ENCODE data around the gene ZSWIM5.

ZSWIM5 gene

GRCh38 chr1:45018599-45019230, 187.7 kb downstream of the ZSWIM5 start:
- DNase-seq (ENCODE audit: low read depth): peak; percentile 51

GRCh38 chr1:45016767-45017166, 189.6 kb downstream of the ZSWIM5 start:
- DNase-seq (ENCODE audit: low read depth): no peak

GRCh38 chr1:45016090-45016697, 190.2 kb downstream of the ZSWIM5 start:
- no peak for DNase-seq (ENCODE audit: low read depth)

- no peak for DNase-seq (ENCODE audit: low read depth)
Observed at GRCh38 chr1:45015683-45016082, 190.7 kb downstream of the ZSWIM5 start.

- peak; percentile 71 for DNase-seq (ENCODE audit: low read depth)
Observed at GRCh38 chr1:45014321-45015028, 191.9 kb downstream of the ZSWIM5 start.

- no peak for DNase-seq (ENCODE audit: low read depth)
Observed at GRCh38 chr1:45013551-45014209, 192.7 kb downstream of the ZSWIM5 start.

- peak; percentile 31 for DNase-seq (ENCODE audit: low read depth)
Observed at GRCh38 chr1:45012639-45013278, 193.6 kb downstream of the ZSWIM5 start.

- DNase-seq (ENCODE audit: low read depth): peak; percentile 85
Observed at GRCh38 chr1:45011837-45012638, 194.4 kb downstream of the ZSWIM5 start, which contains the start of gene UROD. UROD (plus strand) TSS chr1:45012254; CDS start chr1:45012266, 12 bp downstream.

GRCh38 chr1:45010855-45011811, 195.3 kb downstream of the ZSWIM5 start, which contains the start of gene HECTD3:
HECTD3 (minus strand) TSS chr1:45011324; CDS start chr1:45011257, 67 bp downstream.
- peak; percentile 62 for DNase-seq (ENCODE audit: low read depth)

GRCh38 chr1:45009956-45010854, 196.2 kb downstream of the ZSWIM5 start:
- DNase-seq (ENCODE audit: low read depth): no peak

GRCh38 chr1:45009296-45009865, 197.0 kb downstream of the ZSWIM5 start:
- no peak for DNase-seq (ENCODE audit: low read depth)

GRCh38 chr1:45008516-45008915, 197.9 kb downstream of the ZSWIM5 start:
- DNase-seq (ENCODE audit: low read depth): no peak

GRCh38 chr1:45008076-45008475, 198.3 kb downstream of the ZSWIM5 start:
- no peak for DNase-seq (ENCODE audit: low read depth)

GRCh38 chr1:45007311-45007710, 199.1 kb downstream of the ZSWIM5 start:
- DNase-seq (ENCODE audit: low read depth): no peak

GRCh38 chr1:45005761-45006160, 200.6 kb downstream of the ZSWIM5 start:
- DNase-seq (ENCODE audit: low read depth): no peak

GRCh38 chr1:45004281-45004920, 202.0 kb downstream of the ZSWIM5 start:
- no peak for DNase-seq (ENCODE audit: low read depth)

GRCh38 chr1:45003741-45004140, 202.7 kb downstream of the ZSWIM5 start:
- no peak for DNase-seq (ENCODE audit: low read depth)
